ENCODE data around the gene FBXW4. TPM values are rescaled to one million over a fixed set of nuclear protein-coding genes. Genes with fewer than 3 reads are reported as not detected.
A peak's percentile ranks its signal among the peaks of the same experiment; 100 is the strongest.

FBXW4 gene
- total RNA-seq, 1 donor from 2014 or later = 81.1 TPM

DNA sequence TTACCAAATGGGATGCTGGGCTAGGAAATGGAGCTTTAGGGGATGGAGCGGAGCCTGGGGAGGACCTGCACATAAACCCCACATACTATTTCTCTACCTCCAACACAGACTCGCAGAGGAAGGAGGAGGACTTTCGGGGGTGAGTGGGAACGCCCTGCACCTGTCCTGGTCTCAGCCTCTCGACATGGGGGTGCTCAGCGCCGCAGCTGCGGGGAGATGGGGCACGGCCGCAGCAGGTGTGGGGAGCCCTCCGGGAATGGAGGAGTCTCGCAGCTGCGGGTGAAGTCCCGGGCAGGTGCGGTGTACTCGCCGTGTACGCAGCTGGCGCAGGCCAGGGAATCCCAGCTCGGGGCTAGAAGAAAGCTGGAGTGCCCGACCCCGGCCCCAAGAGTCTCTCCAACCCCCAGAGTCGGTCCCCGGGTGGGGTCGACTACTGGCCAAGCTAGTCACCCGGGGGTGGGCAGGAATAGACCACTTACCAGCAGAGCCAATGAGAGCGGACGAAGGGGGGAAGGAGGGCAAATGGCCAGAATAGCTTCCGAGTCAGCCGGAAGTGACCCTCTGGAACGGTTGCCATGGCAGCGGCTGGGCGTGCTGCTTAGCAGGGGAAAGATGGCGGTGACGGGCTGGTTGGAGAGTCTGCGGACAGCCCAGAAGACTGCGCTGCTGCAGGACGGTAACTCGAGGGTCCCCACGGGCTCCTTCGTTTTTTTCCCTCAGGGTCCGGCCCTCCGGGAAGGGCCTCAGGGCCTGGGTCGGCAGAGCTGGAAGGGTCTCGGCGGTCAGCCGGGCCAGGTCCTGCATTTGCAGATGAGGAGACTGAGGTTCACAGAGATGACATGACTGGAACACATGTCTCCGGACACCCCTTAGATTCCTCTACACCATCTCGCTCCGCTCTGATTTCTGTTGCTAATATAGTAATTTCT is 107.0 kb downstream of the FBXW4 start, which contains the start of the genes DPCD and POLL:
TSS of gene DPCD (plus strand) at position 597 of the 929 bp plus-strand sequence. CDS start at position 613, 16 bp downstream.
TSS of gene POLL (minus strand) at position 533 of the 929 bp plus-strand sequence. CDS start 897 bp downstream, outside the sequence.
- DNase-seq (ENCODE audit: low spot score) = peak; percentile 98

DNA sequence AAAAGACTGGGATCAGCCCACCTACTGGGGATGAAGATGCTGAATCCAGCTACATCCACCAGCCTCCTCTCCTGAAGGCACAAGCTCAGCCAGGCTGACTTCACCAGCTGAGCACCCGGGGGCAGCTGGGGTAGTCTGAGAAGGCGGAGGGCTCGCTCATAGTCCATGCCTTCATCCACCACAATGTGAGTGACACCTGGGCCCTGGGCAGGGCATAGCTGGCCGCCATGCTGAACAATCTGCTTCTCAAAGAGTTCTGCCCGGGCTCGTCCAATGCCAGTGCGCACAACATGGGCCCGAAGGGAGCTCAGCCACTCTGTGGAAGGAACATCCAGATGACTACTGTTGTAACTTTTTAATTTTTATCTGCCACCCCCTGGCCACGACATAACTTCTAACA is 109.1 kb downstream of the FBXW4 start:
- no peak for DNase-seq (ENCODE audit: low spot score)

DNA sequence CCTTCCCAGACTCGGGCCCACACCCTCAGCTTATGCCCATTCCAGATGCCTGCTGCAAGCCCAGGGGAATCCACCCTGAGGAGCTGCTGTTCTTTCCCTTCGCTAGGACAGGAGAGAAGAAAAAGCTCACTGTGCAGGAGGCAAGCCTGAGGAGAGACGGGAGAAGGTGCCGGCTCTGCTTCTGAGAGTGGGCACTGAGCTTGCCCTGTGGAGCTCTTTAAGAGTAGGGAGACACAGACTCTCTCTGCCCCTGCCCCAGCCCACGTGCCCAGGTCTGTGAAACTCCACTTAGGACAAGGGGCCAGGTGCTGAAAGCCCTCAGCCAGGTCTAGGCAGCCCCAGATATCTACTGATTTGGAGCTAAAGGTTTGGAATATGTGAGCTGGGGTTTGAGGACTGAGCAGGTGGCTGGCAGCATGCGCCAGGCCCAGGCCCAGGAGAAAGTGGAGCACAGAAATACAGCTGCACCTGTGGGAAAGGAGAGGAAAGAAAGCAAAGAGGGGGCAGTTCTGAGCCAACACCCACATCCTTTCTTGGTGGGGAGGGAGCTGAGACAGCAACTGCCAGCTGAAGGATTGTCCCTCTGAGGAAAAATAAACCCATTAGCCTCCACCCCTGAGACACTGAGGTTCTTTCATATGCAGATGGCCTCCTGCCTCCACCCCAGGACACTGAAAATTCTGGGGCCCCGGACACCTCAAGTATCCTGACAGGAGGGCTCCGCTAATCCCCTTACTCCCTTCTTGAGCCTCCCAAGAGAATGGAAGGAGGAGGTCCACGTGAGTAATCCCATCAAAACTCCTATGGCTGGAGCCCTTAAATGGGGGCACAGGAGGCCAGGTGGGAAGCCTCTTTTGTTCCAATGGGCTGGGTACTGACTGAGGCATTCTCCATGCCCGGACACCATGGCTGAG is 114.2 kb downstream of the FBXW4 start:
- DNase-seq (ENCODE audit: low spot score) = no peak

DNA sequence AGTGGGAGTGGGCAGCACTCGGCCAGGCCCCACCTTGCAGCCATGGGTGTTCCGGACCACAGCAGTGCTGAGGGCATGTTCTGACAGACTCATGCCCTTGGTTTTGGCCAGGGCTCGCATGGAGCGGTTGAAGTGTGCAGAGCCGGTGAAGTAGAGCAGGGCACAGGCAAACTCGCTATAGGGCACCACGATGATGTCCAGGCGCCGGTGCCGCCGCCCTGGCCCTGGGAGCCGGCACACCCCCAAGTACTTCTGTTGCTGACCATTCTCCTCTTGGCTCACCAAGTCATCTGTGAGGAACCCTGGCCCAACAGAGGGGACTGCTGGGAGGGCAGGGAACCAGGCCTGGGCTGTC is 115.5 kb downstream of the FBXW4 start:
- DNase-seq (ENCODE audit: low spot score) = no peak

DNA sequence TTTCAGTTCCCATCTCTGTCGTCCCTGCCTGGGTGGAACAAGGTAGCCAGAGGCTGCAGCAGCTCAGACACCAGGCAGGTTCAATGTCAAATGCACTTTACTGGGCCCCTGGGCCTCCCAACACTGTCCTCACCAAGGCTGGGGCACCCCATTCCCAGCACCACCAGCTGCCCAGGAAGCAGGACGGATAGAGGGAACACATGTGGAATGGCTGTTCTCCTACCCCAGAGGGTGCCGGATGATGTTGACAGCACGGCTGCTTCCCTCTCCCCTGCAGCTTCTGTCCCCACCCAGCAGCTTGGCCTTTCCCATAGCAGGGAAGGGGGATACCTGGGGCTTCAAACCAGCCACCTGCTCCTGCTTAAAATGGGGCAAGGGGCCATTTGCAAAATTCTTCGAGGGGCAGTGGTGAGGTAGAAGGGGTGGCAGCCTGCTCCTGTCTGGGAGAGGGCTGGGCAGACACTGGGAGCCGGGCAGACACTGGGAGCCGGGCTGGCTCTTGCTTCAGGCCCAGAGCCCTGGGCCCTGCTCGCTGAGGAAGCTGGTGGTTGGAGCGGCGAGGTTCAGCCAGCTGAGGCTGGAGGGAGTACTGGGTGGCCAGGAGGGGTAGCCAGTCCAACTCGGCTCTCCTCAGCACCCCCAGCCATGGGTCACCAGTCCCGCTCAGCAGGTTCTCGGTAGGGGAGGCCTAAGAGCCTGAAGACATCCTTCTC is 116.0 kb downstream of the FBXW4 start:
- DNase-seq (ENCODE audit: low spot score) = no peak

DNA sequence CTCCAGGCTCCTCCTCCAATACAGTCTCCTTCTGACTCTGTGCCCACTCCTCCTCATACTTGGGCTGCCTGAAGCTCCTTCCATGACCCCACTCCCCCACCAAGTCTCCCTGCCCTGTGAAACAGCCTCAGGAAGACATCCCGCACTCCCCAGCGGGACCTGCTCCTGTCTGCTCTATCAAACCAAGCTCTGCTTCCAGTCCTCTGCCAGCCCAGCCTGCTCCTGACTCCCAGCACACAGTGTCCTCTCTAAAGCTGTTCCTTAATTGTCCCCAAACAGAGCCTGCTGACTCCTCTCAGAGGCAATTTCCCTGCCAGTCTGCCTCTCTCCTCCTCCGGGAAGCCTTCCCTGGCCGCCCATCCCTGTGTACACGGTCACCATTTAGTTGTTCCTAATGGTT is 116.8 kb downstream of the FBXW4 start:
- DNase-seq (ENCODE audit: low spot score) = no peak

DNA sequence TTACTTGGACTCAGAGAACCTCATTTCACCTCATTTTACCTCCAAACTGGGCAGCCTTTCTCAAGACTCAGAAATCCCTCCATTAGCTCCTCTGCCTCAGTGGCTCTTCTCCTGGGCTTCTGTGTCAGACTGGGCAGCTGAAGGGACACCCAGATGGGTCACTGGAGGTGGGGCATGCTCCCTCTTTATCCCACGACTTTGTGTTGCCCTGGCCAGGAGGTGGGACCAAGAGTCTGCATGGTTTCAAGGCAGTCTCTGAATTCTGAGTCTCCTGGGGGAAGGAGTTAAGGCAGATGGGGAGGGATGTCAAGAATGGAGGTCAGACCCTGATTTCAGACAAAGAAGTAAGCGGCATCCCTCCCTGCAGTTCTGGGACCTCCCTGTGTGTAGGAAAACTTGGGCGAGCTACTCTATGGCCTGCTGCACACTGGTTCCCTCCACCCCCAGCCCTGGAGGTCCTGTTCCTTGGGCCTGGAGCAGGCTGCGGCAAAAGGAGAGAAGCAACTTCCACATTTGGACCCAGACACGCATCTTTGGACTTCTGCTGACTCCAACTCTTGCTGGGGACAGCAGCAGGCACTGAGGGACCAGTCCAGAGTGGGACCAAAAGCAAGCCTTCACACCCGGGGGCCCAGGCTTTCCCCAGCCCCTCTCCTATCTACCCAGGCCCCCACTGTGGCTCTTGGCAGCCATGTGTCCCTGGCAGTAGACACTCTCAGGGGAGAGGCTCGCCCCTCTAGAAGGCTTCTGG is 117.7 kb downstream of the FBXW4 start:
- no peak for DNase-seq (ENCODE audit: low spot score)

DNA sequence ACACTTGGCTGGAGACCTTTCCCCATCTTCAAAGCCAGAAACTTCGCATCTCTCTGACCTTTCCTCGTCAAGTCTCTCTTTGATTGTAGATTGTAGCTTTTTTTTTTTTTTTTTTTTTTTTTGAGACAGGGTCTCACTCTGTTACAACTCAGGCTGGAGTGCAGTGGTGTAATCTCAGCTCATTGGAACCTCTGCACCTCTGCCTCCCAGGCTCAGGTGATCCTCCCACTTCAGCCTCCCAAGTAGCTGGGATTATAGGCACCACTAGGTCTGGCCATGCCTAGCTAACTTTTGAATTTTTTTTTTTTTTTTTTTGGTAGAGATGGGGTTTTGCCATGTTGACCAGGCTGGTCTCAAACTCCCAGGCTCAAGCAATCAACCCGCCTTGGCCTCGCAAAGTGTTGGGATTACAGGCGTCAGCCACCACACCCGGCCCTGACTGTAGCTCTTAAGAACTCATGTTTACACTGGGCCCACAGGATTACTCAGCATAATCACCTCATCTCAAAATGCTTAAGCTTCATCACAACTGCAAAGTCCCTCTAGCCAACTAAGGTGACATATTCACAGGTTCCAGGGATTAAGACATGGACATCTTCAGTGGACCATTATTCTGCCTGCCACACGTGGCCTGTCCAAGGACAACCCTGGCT is 118.6 kb downstream of the FBXW4 start:
- no peak for DNase-seq (ENCODE audit: low spot score)

DNA sequence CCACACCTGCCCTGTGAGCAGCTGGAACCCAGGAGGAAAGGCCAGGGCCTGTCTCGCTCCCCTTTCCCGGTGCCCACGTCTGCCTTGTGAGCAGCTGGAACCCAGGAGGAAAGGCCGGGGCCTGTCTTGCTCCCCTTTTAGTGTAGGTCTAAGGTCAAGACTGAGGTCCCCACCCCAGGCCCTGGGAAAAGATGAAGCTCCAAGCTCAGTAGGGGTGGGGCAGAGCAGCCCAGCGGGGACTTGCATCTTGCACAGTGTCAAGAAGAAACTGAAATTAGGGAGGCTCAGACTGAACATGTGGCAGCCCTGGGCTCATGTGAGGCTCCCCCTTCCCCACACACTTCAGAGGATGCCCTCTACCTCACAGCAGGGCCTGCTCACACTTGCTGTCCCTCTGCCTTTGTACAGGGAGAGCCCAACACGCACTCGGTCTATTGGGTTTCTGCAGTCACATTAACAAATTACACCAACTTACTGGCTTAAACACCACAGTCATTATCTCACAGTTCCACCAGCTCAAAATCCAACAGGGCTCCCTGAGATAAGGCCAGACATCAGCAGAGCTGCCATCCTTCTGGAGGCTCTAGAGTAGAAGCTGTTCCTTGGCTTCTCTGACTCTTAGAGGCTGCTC is 119.3 kb downstream of the FBXW4 start:
- DNase-seq (ENCODE audit: low spot score) = no peak

DNA sequence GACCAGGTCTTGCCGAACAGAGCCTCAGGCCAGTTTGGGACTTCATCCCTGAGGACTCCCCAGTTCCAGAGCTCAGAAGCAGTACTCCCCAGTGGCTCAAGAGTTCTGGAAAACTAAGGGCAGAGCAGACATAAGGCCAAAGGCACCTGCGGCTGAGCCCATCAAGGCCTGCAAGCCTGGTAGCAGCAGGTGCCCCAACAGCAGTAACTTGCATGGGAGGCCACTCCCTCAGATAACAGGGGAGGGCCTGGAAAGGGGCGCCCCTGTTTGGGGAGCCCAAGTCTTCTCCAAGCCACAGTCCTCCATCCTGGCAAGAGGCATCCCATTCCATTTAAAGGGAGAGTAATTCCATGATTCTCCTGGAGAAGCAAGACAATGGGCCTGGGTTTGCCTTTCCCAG is 119.9 kb downstream of the FBXW4 start:
- DNase-seq (ENCODE audit: low spot score) = no peak

DNA sequence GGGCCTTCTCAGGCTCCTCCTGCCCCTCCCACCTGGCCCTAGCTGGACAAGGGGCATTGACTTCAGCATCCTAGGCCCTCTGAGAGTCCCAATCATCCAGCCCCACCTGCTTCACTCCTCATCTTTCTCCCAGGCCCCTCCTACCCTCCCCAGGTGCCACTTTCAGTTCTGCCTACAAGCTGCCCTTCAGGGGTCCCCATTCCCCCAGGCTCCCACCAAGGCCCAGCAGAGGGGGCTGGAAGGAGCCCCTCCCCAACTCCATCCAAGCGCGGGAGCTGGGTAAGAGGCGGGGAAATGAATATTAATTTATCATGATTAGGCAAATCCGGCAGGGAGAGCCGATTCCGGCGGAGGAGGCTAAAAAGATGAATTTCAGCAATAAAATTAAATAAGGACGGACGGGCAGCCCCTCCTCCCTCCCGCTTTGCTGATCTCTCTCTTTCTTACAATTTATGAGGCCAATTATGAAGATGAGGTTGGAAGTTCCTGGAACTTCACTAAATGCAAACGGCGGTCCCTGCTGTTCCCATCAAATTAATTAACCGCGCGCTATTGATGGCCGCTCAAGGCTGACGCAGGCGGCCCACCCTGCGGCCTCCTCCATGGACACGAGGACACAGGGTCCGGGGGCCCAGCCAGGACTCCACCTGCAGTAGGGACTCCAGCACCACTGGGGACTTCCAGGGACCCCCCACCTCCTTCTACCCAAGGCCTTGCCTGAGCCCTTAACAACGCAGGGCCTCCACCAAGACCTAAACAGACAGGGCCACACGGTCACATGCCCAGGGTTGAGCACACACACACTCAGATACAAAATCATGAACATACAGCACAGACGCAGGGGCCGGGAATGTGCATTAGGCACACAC is 120.9 kb downstream of the FBXW4 start:
- no peak for DNase-seq (ENCODE audit: low spot score)

DNA sequence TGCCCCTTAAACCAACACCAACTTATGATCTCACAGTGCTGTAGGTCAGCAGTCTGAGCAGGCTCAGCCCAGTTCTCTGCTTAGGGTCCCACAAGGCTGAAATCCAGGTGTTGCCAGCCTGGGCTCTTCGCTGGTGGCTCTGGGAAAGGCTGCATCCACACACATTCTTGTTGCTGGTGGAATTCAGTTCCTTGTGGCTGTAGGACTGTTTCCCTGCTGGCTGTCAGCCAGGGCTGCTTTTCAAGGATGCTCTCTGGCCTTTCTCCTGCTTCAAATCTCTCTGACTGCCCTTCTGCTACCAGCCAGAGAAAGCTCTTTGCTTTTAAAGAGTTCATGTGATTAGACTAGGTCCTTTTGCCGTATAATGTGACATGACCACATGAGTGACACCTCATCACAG is 122.2 kb downstream of the FBXW4 start:
- no peak for DNase-seq (ENCODE audit: low spot score)

DNA sequence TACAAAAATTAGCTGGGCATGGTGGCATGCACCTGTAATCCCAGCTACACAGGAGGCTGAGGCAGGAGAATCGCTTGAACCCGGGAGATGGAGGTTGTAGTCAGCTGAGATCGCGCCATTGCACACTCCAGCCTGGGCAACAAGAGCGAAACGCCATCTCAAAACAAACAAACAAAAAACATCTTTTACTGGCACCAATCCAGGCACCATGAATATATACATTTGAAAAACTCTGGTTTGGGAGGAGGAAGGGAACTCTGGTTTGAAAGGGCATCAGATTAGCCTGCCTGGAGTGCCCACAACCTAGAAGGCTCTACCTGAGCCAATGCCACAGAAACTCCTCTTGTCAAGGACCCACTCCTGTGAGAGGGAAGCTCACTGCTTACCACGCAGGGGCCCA is 122.8 kb downstream of the FBXW4 start:
- no peak for DNase-seq (ENCODE audit: low spot score)

DNA sequence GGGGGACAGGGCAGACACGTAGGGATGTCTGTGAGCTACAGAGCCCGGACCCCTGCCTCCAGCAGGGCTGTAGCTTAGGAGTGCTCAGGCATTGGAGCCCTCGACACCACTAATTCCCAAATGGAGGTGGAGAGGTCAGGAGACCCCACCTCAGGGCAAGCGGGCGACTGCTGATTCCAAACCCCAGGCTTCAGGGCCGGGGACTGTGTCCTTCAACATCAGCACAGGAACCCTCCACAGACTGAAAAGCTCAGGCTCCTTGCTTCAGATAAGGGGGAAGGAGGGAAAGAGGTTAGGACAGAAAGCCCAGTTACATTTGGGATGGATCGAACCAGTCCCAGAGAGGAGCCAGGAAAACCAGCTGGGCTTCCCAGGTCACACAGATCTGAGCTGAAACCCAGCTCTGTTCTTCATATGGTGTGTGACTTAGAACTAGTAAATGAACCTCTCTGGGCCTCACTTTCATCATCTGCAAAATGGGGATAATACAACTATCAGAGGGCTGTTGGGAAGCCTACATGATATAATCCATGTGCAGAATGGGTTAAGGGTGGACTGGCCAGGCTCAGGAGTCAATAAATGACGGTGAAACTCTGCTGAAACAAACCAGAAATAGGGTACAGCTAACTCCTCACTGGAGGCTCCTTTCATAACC is 123.6 kb downstream of the FBXW4 start:
- no peak for DNase-seq (ENCODE audit: low spot score)

DNA sequence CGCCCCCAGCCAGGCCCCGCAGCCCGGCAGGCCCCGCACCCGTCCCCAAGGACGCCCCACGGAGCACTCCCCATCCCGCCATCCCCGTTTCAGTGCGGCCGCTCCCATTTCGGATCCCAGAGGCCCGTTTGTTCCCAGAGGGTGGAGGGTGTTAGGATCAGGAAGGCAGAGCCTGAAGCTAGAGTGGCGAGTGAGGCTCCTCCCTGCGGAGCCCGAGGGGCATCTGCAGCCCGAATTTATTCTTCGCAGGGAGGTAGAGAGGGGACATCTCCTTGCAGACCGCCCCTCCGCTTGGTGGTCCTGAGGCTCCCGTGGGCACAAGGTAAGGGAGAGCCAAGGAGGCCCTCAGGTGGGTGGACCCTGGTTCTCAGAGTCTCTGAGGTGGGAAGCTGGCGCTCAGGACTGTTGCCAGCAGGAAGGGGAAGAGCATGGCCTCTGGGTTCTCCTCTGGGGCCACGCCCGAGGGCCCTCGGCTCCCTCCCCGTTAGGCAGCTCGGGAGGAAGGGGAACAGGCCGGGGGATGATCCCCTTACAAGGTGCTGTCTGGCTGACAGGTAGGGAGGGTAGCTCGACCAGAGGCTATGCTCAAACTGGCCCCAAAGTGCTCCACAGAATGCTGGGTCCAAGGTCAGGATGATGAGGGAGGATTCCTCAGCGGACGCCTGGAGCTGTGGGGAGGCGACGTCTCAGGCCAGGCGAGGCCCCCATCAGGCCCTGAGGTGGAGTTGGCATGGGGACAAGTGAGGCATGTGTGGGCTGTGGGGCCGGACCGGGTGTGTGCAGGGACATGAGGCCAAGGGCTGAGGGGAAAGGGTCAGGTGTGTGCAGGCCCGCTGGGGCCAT is 124.3 kb downstream of the FBXW4 start:
- DNase-seq (ENCODE audit: low spot score) = no peak

DNA sequence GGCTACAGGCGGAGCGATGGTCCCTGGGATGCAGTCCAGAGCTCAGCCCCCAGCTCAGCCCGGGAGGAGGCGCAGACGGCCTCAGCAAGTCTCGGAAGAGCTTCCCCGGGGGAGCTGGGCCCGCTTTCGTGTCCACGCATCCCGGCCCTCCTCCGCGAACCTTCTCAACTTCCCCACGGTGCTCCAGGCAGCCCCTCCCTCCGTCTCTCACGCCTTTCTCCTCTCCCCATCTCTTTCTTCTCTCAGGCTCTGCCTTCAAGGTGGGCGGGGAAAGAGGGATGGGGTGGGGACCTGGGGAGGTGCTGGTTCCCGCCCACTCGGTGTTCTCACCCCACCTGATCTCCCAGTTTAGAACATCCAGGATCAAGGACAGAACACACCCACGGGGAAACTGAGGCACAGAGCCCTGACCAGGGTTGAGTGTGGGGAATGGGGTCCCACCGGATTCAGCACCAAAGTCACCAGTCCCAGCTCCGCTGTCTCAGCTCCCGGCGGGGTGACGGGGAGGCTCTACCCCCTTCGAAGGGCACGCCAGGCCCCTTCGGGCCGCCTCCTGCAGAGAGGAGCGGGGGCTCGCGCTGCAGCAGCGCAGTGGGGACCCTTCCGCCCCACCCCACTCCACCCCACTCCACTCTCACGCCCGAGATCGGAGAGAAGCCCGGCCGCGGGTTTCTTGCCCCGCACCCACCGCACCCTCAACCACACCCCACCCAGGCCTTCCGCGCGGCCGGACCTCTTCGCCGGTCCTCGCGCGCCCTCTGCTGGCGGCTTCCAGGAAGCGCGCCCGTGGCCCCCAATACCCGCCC is 125.1 kb downstream of the FBXW4 start:
- DNase-seq (ENCODE audit: low spot score) = peak; percentile 69

DNA sequence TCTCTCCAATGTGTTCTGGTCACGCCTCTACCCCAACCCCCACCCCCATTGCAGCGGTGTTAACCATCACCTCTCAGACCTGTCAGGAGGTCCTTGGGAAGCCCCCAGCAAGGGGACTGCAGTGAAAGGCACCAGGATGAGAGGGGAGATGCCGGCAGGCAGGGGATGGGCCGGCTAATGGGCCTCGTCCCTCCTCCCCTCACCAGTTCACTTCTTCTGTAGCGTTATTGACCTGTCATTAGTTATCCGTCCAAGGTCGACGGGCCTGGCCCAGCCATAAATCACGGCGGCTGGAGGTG is 125.7 kb downstream of the FBXW4 start:
- no peak for DNase-seq (ENCODE audit: low spot score)
